PC-3 (cell line): Measurements from ENCODE around the gene ENTREP1.

Experiments used
- CTCF ChIP-seq: fragments of 300-600 bp; sonication (generic); conservative IDR thresholded peaks from 2 replicates; pipeline ENCODE4 v1.5.1; 2017; ENCODE audit warnings: antibody characterized with exemption, low read depth, mild to moderate bottlenecking, low read length
- EZH2 ChIP-seq: fragments of 300-600 bp; sonication (generic); IDR thresholded peaks from one replicate; pipeline ENCODE4 v1.6.1; 2017; ENCODE audit warnings: antibody characterized with exemption, mild to moderate bottlenecking, low read length; ENCODE audit not compliant: unreplicated experiment

- TF ChIP-seq CTCF (no peak), EZH2 (no peak)
Observed at GRCh38 chr9:69323861-69324260, 1.2 kb upstream of the ENTREP1 start.
